ENCODE results near the gene STXBP4.

- TF ChIP-seq CTCF (IDR thresholded peaks at IDR 0.05) (no peak), EP300 (IDR thresholded peaks at IDR 0.05) (no peak), POLR2AphosphoS5 (IDR thresholded peaks at IDR 0.05) (no peak), POLR2A (IDR thresholded peaks at IDR 0.05) (no peak)
Measured at GRCh38 chr17:54971147-54971546, 2.6 kb downstream of the STXBP4 start.
